CD4-positive, alpha-beta T cell treated with Interferon gamma for 1 hour (primary cell): ENCODE results near the gene UNKL.

Experiments
- DNase-seq: peaks from one replicate; pipeline ENCODE4 v3.0.0-alpha.2; 2020

Gene UNKL

GRCh38 chr16:1320658-1321240, 93.8 kb downstream of the UNKL start:
- no peak for DNase-seq

- DNase-seq = no peak
These were observed 94.4 kb downstream of the UNKL start for GRCh38 chr16:1320097-1320496.

- no peak for DNase-seq
These were observed 95.5 kb downstream of the UNKL start for GRCh38 chr16:1319041-1319440.

- DNase-seq = no peak
These were observed 96.3 kb downstream of the UNKL start for GRCh38 chr16:1318268-1318545.

- no peak for DNase-seq
These were observed 96.8 kb downstream of the UNKL start for GRCh38 chr16:1317479-1318267.

GRCh38 chr16:1316033-1316405, 98.5 kb downstream of the UNKL start:
- no peak for DNase-seq

- no peak for DNase-seq
These were observed 99.1 kb downstream of the UNKL start for GRCh38 chr16:1315081-1316032.

- DNase-seq = no peak
These were observed 100.0 kb downstream of the UNKL start for GRCh38 chr16:1314399-1315068.

- DNase-seq = no peak
These were observed 100.7 kb downstream of the UNKL start for GRCh38 chr16:1313721-1314369.
